ENCODE results near the gene SYPL1.

DNA sequence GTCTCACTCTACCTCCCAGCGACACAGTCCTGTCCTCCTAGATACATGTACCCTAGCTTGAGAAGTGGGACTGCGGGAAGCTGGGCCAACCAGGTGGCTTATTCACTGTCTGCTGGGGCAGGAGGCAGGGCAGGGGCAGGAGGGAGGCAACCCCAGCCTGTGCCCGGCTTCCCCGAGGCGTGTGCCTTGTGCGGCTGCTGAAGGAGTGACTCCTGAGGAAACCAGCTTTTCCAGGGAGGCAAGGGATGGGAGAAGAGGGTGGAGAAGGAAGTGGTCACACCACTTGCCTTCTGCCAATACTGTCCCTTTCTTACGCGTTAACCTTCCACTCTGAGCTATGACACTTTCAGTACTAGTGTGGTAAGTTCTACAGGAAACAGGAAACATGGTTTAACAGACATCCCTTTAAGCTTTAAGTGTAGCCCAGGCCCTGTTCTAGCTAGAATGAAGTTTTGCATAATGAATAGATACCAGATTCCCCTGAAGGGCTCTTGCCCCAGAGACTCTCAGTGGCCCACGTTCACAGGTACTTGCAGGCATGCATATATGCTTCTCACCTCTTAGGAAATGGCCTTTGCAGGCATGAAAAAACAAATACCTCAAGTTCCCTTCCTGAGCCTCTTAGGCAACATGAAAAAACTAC lies 40.6 kb downstream of the SYPL1 start:
- TF ChIP-seq EP300 (IDR thresholded peaks at IDR 0.05): no peak
- TF ChIP-seq POLR2A (IDR thresholded peaks at IDR 0.05; ENCODE audit: low read depth): no peak

All from esophagus muscularis mucosa (tissue), 2 donors.